HG03095 (cell line): Measurements from ENCODE around the gene APP.
"Not testable (repeated sequence)": the region's sequence is repeated elsewhere in the genome, so short reads cannot be mapped to it uniquely, and the experiment has no call there.

ENCODE experiments used
- ATAC-seq: cut with Tn5 transposase; IDR thresholded peaks from one replicate; pipeline ENCODE4 v1.9.1; 2021; ENCODE audit warnings: moderate library complexity; ENCODE audit not compliant: unreplicated experiment

Gene APP

GRCh38 chr21:26100573-26100972 is 70.0 kb downstream of the APP start:
- ATAC-seq = no peak

GRCh38 chr21:26099610-26100219 is 70.9 kb downstream of the APP start:
- ATAC-seq = no peak

- no peak for ATAC-seq
Observed at GRCh38 chr21:26098772-26099397, 71.7 kb downstream of the APP start.

- ATAC-seq = no peak
Observed at GRCh38 chr21:26097475-26097874, 73.1 kb downstream of the APP start.

- no peak for ATAC-seq
Observed at GRCh38 chr21:26096494-26097371, 73.8 kb downstream of the APP start.

GRCh38 chr21:26095131-26095530 is 75.4 kb downstream of the APP start:
- ATAC-seq = no peak

GRCh38 chr21:26093122-26093521 is 77.4 kb downstream of the APP start:
- ATAC-seq = no peak

GRCh38 chr21:26091480-26092018 is 79.0 kb downstream of the APP start:
- ATAC-seq = no peak

GRCh38 chr21:26089730-26090129 is 80.8 kb downstream of the APP start:
- ATAC-seq = no peak

- no peak for ATAC-seq
Observed at GRCh38 chr21:26087223-26087918, 83.2 kb downstream of the APP start.

GRCh38 chr21:26085882-26086281 is 84.7 kb downstream of the APP start:
- no peak for ATAC-seq

- ATAC-seq = no peak
Observed at GRCh38 chr21:26085127-26085526, 85.4 kb downstream of the APP start.

- no peak for ATAC-seq
Observed at GRCh38 chr21:26082549-26082948, 88.0 kb downstream of the APP start.

- ATAC-seq = not testable (repeated sequence)
Observed at GRCh38 chr21:26081175-26081760, 89.3 kb downstream of the APP start.

GRCh38 chr21:26080211-26080610 is 90.4 kb downstream of the APP start:
- ATAC-seq = no peak

- ATAC-seq = no peak
Observed at GRCh38 chr21:26079366-26079765, 91.2 kb downstream of the APP start.

- no peak for ATAC-seq
Observed at GRCh38 chr21:26077521-26077920, 93.0 kb downstream of the APP start.

- no peak for ATAC-seq
Observed at GRCh38 chr21:26072666-26073615, 97.6 kb downstream of the APP start.

- ATAC-seq = peak; percentile 76
Observed at GRCh38 chr21:26070822-26071425, 99.6 kb downstream of the APP start.
